ENCODE data around the gene SF3A1.

SF3A1 gene

GRCh38 chr22:30370641-30371230, 14.0 kb upstream of the SF3A1 start:
- H3K36me3 ChIP-seq (replicated peaks in 1 of 2; ENCODE audit: control insufficient read depth in 2 of 2, insufficient read depth in 2 of 2, low read length in 2 of 2) = peaks cover 3 to 12% of the 10 kb centered on the region in 2 donors
- no peaks in the 10 kb centered on the region for H3K27me3 ChIP-seq (ENCODE audit: control insufficient read depth in 3 of 3, insufficient read depth in 3 of 3, low read depth in 1 of 3, low read length in 3 of 3)
- peak overlapping the region; percentile 87 for H3K23ac ChIP-seq (ENCODE audit: low read depth, low read length, poor library complexity)
- peaks cover 2 to 6% of the 10 kb centered on the region in 2 donors for H3K4me1 ChIP-seq (ENCODE audit: control insufficient read depth in 2 of 2, insufficient read depth in 1 of 2, low read depth in 1 of 2, low read length in 2 of 2)
- H2BK5ac ChIP-seq (ENCODE audit: low read length) = no peak overlapping the region
- H3K9me3 ChIP-seq (replicated peaks in 1 of 2; ENCODE audit: control insufficient read depth in 2 of 2, insufficient read depth in 1 of 2, low read depth in 1 of 2, low read length in 2 of 2) = no peaks in the 10 kb centered on the region
- no peak overlapping the region for H2BK12ac ChIP-seq (ENCODE audit: low read length)
- H3K4ac ChIP-seq (ENCODE audit: low read length) = no peak overlapping the region
- no peak overlapping the region for H2AFZ ChIP-seq (ENCODE audit: low read length)
- H3K4me2 ChIP-seq (ENCODE audit: insufficient read depth, low read length, poor library complexity, severe bottlenecking) = no peak overlapping the region
- no CpG with 5 or more reads among the region's 19 CpGs for WGBS, 2 donors (ENCODE audit: extremely low coverage in 2 of 2, insufficient read length in 2 of 2, insufficient replicate concordance in 1 of 2)
- no peak overlapping the region for H2AK5ac ChIP-seq (ENCODE audit: low read depth, low read length)
- no peak overlapping the region for H3K9ac ChIP-seq (ENCODE audit: low read depth, low read length, poor library complexity)
- no peak overlapping the region for H3K27ac ChIP-seq (replicated peaks; ENCODE audit: low read length)
- no peak overlapping the region for H4K91ac ChIP-seq (ENCODE audit: low read depth, low read length, poor library complexity)
- H3K4me3 ChIP-seq (ENCODE audit: low read length in 2 of 2) = no peak overlapping the region
- H2BK120ac ChIP-seq (ENCODE audit: low read depth, low read length) = no peak overlapping the region
- no peak for DNase-seq (ENCODE audit: low spot score)
- no peak overlapping the region for H4K8ac ChIP-seq (ENCODE audit: low read depth, low read length)
- H3K14ac ChIP-seq (ENCODE audit: low read length) = no peak overlapping the region
- H3K79me1 ChIP-seq (ENCODE audit: low read depth, low read length) = peaks cover 2% of the 10 kb centered on the region
- peak overlapping the region; percentile 25 for H2BK15ac ChIP-seq (ENCODE audit: low read length)
- no peak overlapping the region for H3K18ac ChIP-seq (ENCODE audit: low read length)

- H4K91ac ChIP-seq (ENCODE audit: low read depth, low read length, poor library complexity) = no peak overlapping the region
- no CpG with 5 or more reads among the region's 9 CpGs for WGBS, 2 donors (ENCODE audit: extremely low coverage in 2 of 2, insufficient read length in 2 of 2, insufficient replicate concordance in 1 of 2)
- no peak overlapping the region for H2AK5ac ChIP-seq (ENCODE audit: low read depth, low read length)
These were observed 11.7 kb upstream of the SF3A1 start for GRCh38 chr22:30368420-30368819.

GRCh38 chr22:30365891-30366290, 9.2 kb upstream of the SF3A1 start:
- peak overlapping the region; percentile 60 for H3K9ac ChIP-seq (ENCODE audit: low read depth, low read length, poor library complexity)

More at GRCh38 chr22:30368420-30368819, 11.7 kb upstream of the SF3A1 start:
- DNase-seq (ENCODE audit: low spot score) = no peak
- Histone ChIP-seq H2BK120ac (ENCODE audit: low read depth, low read length) (no peak overlapping the region), H3K27me3 (ENCODE audit: control insufficient read depth in 3 of 3, insufficient read depth in 3 of 3, low read depth in 1 of 3, low read length in 3 of 3) (no peaks in the 10 kb centered on the region), H3K4me3 (ENCODE audit: low read length in 2 of 2) (peak overlapping the region in 1 of 2 donors; percentile 53), H2BK12ac (ENCODE audit: low read length) (no peak overlapping the region), H3K27ac (replicated peaks; ENCODE audit: low read length) (no peak overlapping the region), H3K4me2 (ENCODE audit: insufficient read depth, low read length, poor library complexity, severe bottlenecking) (no peak overlapping the region), H3K18ac (ENCODE audit: low read length) (no peak overlapping the region), H2AFZ (ENCODE audit: low read length) (no peak overlapping the region), H3K9ac (ENCODE audit: low read depth, low read length, poor library complexity) (no peak overlapping the region), H3K9me3 (replicated peaks in 1 of 2; ENCODE audit: control insufficient read depth in 2 of 2, insufficient read depth in 1 of 2, low read depth in 1 of 2, low read length in 2 of 2) (no peaks in the 10 kb centered on the region), H2BK5ac (ENCODE audit: low read length) (no peak overlapping the region), H3K4me1 (ENCODE audit: control insufficient read depth in 2 of 2, insufficient read depth in 1 of 2, low read depth in 1 of 2, low read length in 2 of 2) (peaks cover 2 to 5% of the 10 kb centered on the region in 2 donors), H3K79me1 (ENCODE audit: low read depth, low read length) (peaks cover 2% of the 10 kb centered on the region), H2BK15ac (ENCODE audit: low read length) (no peak overlapping the region), H4K8ac (ENCODE audit: low read depth, low read length) (no peak overlapping the region), H3K14ac (ENCODE audit: low read length) (no peak overlapping the region), H3K36me3 (replicated peaks in 1 of 2; ENCODE audit: control insufficient read depth in 2 of 2, insufficient read depth in 2 of 2, low read length in 2 of 2) (peaks cover 0 to 5% of the 10 kb centered on the region in 2 donors), H3K4ac (ENCODE audit: low read length) (no peak overlapping the region), H3K23ac (ENCODE audit: low read depth, low read length, poor library complexity) (no peak overlapping the region)

GRCh38 chr22:30362651-30363281, 6.1 kb upstream of the SF3A1 start:
- Histone ChIP-seq H3K4me1 (ENCODE audit: control insufficient read depth in 2 of 2, insufficient read depth in 1 of 2, low read depth in 1 of 2, low read length in 2 of 2) (peaks cover 0 to 5% of the 10 kb centered on the region in 2 donors), H4K91ac (ENCODE audit: low read depth, low read length, poor library complexity) (no peak overlapping the region), H3K9ac (ENCODE audit: low read depth, low read length, poor library complexity) (no peak overlapping the region), H2BK120ac (ENCODE audit: low read depth, low read length) (no peak overlapping the region), H3K27me3 (ENCODE audit: control insufficient read depth in 3 of 3, insufficient read depth in 3 of 3, low read depth in 1 of 3, low read length in 3 of 3) (no peaks in the 10 kb centered on the region), H3K27ac (replicated peaks; ENCODE audit: low read length) (no peak overlapping the region), H3K4ac (ENCODE audit: low read length) (no peak overlapping the region), H3K18ac (ENCODE audit: low read length) (no peak overlapping the region), H3K36me3 (replicated peaks in 1 of 2; ENCODE audit: control insufficient read depth in 2 of 2, insufficient read depth in 2 of 2, low read length in 2 of 2) (peaks cover 0 to 7% of the 10 kb centered on the region in 2 donors), H3K4me2 (ENCODE audit: insufficient read depth, low read length, poor library complexity, severe bottlenecking) (no peak overlapping the region), H3K9me3 (replicated peaks in 1 of 2; ENCODE audit: control insufficient read depth in 2 of 2, insufficient read depth in 1 of 2, low read depth in 1 of 2, low read length in 2 of 2) (no peaks in the 10 kb centered on the region), H3K4me3 (ENCODE audit: low read length in 2 of 2) (no peak overlapping the region), H2BK12ac (ENCODE audit: low read length) (no peak overlapping the region), H3K14ac (ENCODE audit: low read length) (no peak overlapping the region), H2BK5ac (ENCODE audit: low read length) (no peak overlapping the region), H2AK5ac (ENCODE audit: low read depth, low read length) (no peak overlapping the region), H4K8ac (ENCODE audit: low read depth, low read length) (no peak overlapping the region), H3K79me1 (ENCODE audit: low read depth, low read length) (no peaks in the 10 kb centered on the region), H3K23ac (ENCODE audit: low read depth, low read length, poor library complexity) (no peak overlapping the region), H2BK15ac (ENCODE audit: low read length) (no peak overlapping the region), H2AFZ (ENCODE audit: low read length) (no peak overlapping the region)
- DNase-seq (ENCODE audit: low spot score) = no peak
- no CpG with 5 or more reads among the region's 7 CpGs for WGBS, 2 donors (ENCODE audit: extremely low coverage in 2 of 2, insufficient read length in 2 of 2, insufficient replicate concordance in 1 of 2)

More at GRCh38 chr22:30365891-30366290, 9.2 kb upstream of the SF3A1 start:
- Histone ChIP-seq H3K4me1 (ENCODE audit: control insufficient read depth in 2 of 2, insufficient read depth in 1 of 2, low read depth in 1 of 2, low read length in 2 of 2) (peaks cover 0 to 3% of the 10 kb centered on the region in 2 donors), H2BK5ac (ENCODE audit: low read length) (peak overlapping the region; percentile 75), H3K4ac (ENCODE audit: low read length) (no peak overlapping the region), H4K8ac (ENCODE audit: low read depth, low read length) (no peak overlapping the region), H2AFZ (ENCODE audit: low read length) (no peak overlapping the region), H3K4me3 (ENCODE audit: low read length in 2 of 2) (no peak overlapping the region), H2AK5ac (ENCODE audit: low read depth, low read length) (peak overlapping the region; percentile 56), H3K18ac (ENCODE audit: low read length) (no peak overlapping the region), H3K4me2 (ENCODE audit: insufficient read depth, low read length, poor library complexity, severe bottlenecking) (no peak overlapping the region), H3K23ac (ENCODE audit: low read depth, low read length, poor library complexity) (no peak overlapping the region), H2BK120ac (ENCODE audit: low read depth, low read length) (no peak overlapping the region), H3K14ac (ENCODE audit: low read length) (no peak overlapping the region), H3K9me3 (replicated peaks in 1 of 2; ENCODE audit: control insufficient read depth in 2 of 2, insufficient read depth in 1 of 2, low read depth in 1 of 2, low read length in 2 of 2) (no peaks in the 10 kb centered on the region), H3K27me3 (ENCODE audit: control insufficient read depth in 3 of 3, insufficient read depth in 3 of 3, low read depth in 1 of 3, low read length in 3 of 3) (no peaks in the 10 kb centered on the region), H2BK12ac (ENCODE audit: low read length) (no peak overlapping the region), H3K36me3 (replicated peaks in 1 of 2; ENCODE audit: control insufficient read depth in 2 of 2, insufficient read depth in 2 of 2, low read length in 2 of 2) (peaks cover 0 to 9% of the 10 kb centered on the region in 2 donors), H4K91ac (ENCODE audit: low read depth, low read length, poor library complexity) (no peak overlapping the region), H3K27ac (replicated peaks; ENCODE audit: low read length) (no peak overlapping the region), H2BK15ac (ENCODE audit: low read length) (no peak overlapping the region), H3K79me1 (ENCODE audit: low read depth, low read length) (peaks cover 2% of the 10 kb centered on the region)
- no peak for DNase-seq (ENCODE audit: low spot score)
- WGBS, 2 donors (ENCODE audit: extremely low coverage in 2 of 2, insufficient read length in 2 of 2, insufficient replicate concordance in 1 of 2) = no CpG with 5 or more reads among the region's 18 CpGs

All from neuronal stem cell (in vitro differentiated cells).